GM12865 (cell line): ENCODE results near the gene PON3.

Experiments used
- DNase-seq: peaks from one replicate; pipeline ENCODE4 v3.0.0; 2010; ENCODE audit warnings: low read depth
- H3K4me3 ChIP-seq: 2 replicates; pipeline ENCODE4 v1.5.1; 2011; ENCODE audit warnings: mild to moderate bottlenecking, low read depth, low read length, control low read depth
- CTCF ChIP-seq: IDR thresholded peaks from 2 replicates; pipeline ENCODE4 v1.5.1; 2011; ENCODE audit warnings: low read length, control low read depth, low read depth, inconsistent platforms; ENCODE audit not compliant: insufficient read depth; ENCODE audit errors: missing control alignments

PON3 gene

DNA sequence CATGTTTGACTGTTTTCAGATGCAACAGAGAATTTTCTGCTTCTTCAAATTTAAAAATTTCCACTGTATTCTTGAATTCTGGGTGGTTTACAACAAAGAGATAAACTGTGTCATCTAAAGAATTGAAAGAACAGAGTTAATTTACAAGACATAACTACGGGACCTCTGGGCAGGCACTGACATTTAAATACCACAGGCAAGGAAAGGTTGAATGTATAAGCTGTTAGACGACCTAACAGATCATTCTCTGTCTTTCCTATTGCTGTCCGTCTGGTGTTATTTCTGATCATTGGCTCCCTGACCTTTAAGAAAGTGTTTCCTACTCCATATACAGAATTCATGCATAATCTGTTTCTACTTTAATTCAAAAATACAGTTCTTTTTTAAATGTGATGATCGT lies 15.5 kb upstream of the PON3 start:
- no peak for DNase-seq
- no peak for TF ChIP-seq CTCF
- no peak overlapping the region for H3K4me3 ChIP-seq

GRCh38 chr7:95411036-95411435 lies 14.9 kb upstream of the PON3 start:
- DNase-seq = no peak
- TF ChIP-seq CTCF = no peak
- H3K4me3 ChIP-seq = no peak overlapping the region

DNA sequence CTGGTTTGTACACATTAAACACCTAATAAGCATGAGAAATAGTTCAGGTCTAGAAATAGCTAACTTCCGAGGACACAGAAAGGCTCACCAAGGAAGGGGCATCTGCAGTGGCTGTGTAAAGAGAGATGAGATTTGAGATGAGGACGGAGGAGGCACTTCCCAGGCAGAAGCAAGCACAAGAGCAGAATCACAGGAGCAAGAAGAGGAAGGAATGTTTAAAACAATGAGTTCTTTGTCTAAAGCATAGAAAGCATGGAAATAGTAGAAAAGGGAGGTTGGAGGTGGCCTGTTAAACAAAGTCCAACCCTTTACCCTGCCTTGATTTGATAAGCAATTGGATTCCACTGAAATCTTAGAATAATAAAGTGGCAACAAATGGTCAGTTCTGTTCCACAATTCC lies 11.6 kb upstream of the PON3 start:
- DNase-seq = no peak
- no peak for TF ChIP-seq CTCF
- H3K4me3 ChIP-seq = no peak overlapping the region

- DNase-seq = no peak
- TF ChIP-seq CTCF = no peak
- H3K4me3 ChIP-seq = no peak overlapping the region
These were observed 9.6 kb upstream of the PON3 start for GRCh38 chr7:95405800-95406199.

GRCh38 chr7:95405208-95405607 lies 9.0 kb upstream of the PON3 start:
- no peak for TF ChIP-seq CTCF
- H3K4me3 ChIP-seq = no peak overlapping the region
- DNase-seq = no peak

DNA sequence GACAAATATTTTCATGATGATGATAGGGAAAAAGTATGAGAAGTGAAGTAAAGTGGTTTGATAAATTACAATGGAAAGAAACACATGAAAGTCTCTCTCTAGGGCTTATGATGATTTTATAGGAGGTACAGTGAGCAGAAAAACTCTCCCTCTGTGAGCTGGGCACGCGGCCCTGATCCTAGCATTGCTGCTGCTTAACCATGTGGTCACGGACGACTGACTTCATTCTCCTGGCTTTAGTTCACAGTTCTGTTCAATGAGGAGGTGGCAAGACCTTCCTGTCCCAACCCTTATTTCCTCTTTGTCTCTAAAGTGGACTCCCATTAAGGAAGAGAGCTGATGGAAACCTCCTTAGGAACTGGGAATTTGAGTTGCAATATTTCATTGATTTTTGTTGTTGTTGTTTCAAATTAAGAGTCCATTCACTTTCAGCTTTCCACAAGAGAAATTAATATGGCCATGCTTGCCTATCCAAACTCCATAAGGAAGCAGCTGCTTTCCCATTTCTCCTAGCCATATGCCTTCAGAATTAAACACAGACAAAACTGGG lies 8.2 kb upstream of the PON3 start:
- TF ChIP-seq CTCF = no peak
- DNase-seq = no peak
- no peak overlapping the region for H3K4me3 ChIP-seq

GRCh38 chr7:95398155-95398940 lies 2.2 kb upstream of the PON3 start:
- DNase-seq = no peak
- TF ChIP-seq CTCF = no peak
- no peak overlapping the region for H3K4me3 ChIP-seq
